Right ventricle myocardium inferior (tissue), 1 donor: ENCODE measurements around the gene PRKCA. TPM values are rescaled to one million over a fixed set of nuclear protein-coding genes. Genes with fewer than 3 reads are reported as not detected.
A peak's percentile ranks its signal among the peaks of the same experiment; 100 is the strongest.
"Not testable (repeated sequence)": the region's sequence is repeated elsewhere in the genome, so short reads cannot be mapped to it uniquely, and the experiment has no call there.

Source experiments
- ATAC-seq: fragments of 200-7000 bp; cut with Tn5 transposase; one replicate; pipeline ENCODE4 v1.9.1; 2020; ENCODE audit warnings: mild to moderate bottlenecking, moderate library complexity
- DNase-seq: peaks from one replicate; pipeline ENCODE4 v3.0.0; 2021; ENCODE audit errors: missing footprints
- intact Hi-C: fragments of 100-400 bp; cut with DNase I; formaldehyde crosslinking; loops from one replicate; pipeline ENCODE4 v1.11.0; 2022
- total RNA-seq: library from RNA; stranded (reverse); fragmentation: NEBNext Ultra II Directional; extraction: Animal tissue kit (Norgen Biotek cat#: 25700); gene quantifications from one replicate; pipeline ENCODE4 v1.2.1, GENCODE V29; 2021
- donor health status: DM: no; HTN: yes; CAD: no; lungs with severe emphysema.

The PRKCA gene
- total RNA-seq, 1 donor from 2014 or later = 6.9 TPM

DNA sequence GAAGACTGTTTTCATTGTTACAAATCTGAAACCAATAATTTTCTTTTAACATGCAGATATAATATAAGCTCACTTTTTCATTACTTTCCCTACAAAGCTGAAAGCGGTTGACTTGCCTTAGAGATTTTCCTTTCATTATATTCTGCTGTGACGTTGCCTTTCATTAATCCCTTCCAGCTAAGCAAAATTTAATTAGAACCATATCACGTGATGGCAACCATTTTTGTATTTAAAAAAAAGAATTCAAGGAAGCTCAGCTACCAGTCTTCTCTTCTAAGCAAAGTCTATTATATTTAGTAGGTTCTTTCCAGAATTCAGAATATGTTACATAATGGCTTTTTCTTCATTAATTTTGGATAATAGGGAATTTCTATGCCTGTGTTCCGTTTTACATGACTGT, 186.5 kb downstream of the PRKCA start:
- intact Hi-C loops = no loop called here
- DNase-seq (no peak), ATAC-seq (no peak)

GRCh38 chr17:66489576-66489975, 187.2 kb downstream of the PRKCA start:
- DNase-seq, ATAC-seq, intact Hi-C loops: not testable (repeated sequence)

- no peak for DNase-seq
- ATAC-seq = no peak
- intact Hi-C loops = no loop called here
These were observed 188.8 kb downstream of the PRKCA start for GRCh38 chr17:66491213-66491612.

- intact Hi-C loops = no loop called here
- ATAC-seq (no peak), DNase-seq (no peak)
These were observed 189.3 kb downstream of the PRKCA start for GRCh38 chr17:66491665-66492064.

DNA sequence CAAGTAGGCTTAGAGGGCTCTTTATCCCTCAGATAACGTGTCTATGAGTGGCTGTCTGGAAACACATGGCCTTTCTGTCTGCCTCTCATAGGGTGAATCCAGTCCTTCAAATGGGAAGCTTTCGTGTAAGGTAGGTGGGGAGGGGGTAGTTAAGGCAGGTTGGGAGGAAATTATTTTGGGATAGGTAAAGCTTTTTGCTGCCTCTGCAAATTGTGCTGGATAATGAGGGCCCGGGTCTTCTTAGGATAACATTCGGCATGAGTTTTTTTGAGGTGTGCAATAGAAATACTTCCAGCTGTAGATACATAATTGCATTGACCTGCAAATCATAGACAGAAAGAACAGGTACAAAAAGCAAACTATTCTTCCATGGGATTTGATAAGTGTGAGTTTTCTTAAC, 189.7 kb downstream of the PRKCA start:
- DNase-seq (no peak), ATAC-seq (no peak)
- intact Hi-C loops = no loop called here

- no peak for DNase-seq
- ATAC-seq = no peak
- intact Hi-C loops = no loop called here
These were observed 190.2 kb downstream of the PRKCA start for GRCh38 chr17:66492561-66493005.

- intact Hi-C loops = no loop called here
- DNase-seq = no peak
- no peak for ATAC-seq
These were observed 191.0 kb downstream of the PRKCA start for GRCh38 chr17:66493283-66494019.

- ATAC-seq (no peak), DNase-seq (no peak)
- intact Hi-C loops = no loop called here
These were observed 191.8 kb downstream of the PRKCA start for GRCh38 chr17:66494023-66494803.

DNA sequence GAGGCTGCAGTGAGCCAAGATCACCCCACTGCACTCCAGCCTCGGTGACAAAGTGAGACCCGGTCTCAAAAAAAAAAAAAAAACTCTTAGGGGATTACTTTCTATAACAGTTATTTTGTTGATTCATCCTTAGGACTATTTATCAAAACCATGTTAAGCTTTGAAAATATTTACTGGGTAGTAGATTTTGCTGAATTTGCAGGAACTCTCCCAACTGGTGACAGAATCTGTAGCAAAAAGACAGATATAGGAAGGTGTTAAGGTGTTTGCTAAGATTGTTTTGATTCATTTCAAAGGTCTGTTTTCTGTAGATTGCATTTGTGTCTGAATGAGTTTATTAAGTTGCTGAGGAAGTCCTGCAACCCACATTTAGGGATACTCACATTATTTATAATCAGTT, 192.6 kb downstream of the PRKCA start:
- no peak for DNase-seq
- ATAC-seq = no peak
- intact Hi-C loops = no loop called here

- ATAC-seq = no peak
- DNase-seq = no peak
- intact Hi-C loops = no loop called here
These were observed 193.9 kb downstream of the PRKCA start for GRCh38 chr17:66496306-66496705.

- DNase-seq = no peak
- no peak for ATAC-seq
- intact Hi-C loops = no loop called here
These were observed 196.2 kb downstream of the PRKCA start for GRCh38 chr17:66498580-66498979.

DNA sequence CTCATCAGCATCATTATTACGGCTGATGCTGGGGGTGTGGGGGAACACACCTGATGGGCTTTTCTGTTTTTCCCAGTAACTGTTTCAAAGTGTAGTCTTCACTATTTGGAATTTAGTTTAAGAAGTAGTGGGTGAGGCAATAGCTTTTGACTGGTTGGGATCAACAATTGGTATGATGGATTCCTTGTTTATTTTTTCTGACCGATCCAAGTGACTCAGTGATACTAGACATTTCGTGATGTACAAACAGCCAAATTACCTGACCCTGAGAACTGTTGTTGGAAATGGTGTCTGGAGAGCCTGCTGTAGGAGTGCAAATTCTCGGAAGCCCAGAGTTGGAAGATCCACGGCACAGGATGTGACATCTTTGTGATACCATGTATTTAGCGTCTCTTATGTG, 204.2 kb downstream of the PRKCA start:
- no peak for ATAC-seq
- no peak for DNase-seq
- intact Hi-C loops = no loop called here

DNA sequence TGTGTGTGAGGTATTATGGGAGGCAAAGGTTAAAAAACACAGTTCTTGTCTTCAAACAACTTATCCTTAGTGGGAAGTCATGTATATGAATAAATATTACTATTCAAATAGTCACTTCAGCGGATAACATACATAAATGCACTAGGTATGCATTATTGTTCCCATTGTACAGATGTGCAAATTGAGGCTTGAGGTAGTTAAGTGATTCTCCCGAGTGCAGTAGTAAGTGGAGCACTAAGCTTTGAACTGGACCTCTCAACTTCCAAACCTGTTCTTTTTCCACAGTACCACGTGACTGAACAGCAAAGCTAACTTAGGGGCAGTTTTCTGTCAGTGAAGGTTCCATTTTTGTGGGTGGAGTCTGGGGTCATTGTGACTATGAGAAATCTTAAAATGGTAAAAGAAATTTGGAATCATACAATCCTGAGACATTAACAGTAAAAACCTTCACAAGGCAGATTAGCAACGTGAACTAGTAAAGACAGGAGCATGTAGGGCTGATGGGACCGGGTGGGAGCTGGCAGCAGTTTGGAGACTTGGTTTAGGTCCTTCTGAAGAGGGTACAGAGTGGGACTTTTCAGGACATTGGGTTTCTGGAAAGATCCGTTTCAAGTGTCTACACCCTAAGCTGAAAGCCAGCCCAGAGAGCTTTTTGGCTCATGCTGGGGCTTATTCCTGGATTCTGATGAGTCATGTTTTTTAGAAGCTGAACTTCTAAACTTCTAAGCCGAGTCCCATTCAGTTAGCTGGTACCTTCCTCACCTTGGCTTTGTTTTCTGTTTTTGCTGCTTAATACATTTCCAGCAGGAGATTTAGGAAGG, 204.9 kb downstream of the PRKCA start:
- peak; percentile 56 for ATAC-seq

GRCh38 chr17:66507982-66508760, 205.8 kb downstream of the PRKCA start:
- intact Hi-C loops = no loop called here
- ATAC-seq (no peak), DNase-seq (no peak)

More for the DNA sequence above, 204.9 kb downstream of the PRKCA start:
- DNase-seq = no peak
- intact Hi-C loops = no loop called here

DNA sequence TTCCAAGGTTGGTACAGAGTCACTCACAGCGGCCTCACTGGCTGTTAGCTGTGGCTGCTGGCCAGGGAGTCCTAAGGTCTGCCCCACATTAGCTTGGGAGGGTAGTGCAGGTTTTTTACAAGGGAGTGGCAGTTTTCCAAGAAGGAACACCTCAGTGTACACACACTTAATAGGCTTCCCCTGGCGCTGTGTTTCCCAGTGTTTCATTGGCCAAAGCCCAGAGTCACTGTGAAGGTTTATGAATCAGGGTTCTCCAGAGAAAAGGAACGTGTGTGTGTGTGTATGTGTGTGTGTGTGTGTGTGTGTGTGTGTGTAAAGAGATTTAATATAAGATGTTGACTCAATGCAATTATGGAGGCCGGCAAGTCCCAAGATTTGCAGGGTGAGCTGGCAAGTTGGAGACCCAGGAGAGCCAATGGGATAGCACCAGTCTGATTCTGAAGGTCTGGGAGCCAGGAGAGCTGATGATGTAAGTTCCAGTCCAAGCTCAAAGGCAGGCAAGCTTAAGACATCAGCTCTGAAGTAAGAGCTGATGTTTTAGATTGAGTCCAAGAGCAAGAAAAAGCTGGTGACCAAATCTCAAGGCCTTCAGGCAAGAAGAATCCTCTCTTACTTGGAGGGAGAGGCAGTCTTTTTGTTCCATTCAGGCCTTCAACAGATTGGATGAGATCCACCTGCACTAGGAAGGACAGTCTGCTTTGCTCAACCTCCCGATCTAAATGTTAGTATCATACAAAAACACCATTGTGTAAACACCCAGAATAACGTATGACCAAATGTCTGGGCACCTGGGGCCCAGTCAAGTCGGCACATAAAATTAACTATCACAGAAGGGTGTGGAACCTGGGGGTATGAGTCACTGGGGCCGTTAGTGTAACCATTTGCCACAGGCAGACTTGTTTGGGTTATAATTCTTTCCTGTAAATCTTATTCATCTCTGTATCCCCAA, 206.8 kb downstream of the PRKCA start:
- no peak for DNase-seq
- peak; percentile 23 for ATAC-seq
- intact Hi-C loops = no loop called here

DNA sequence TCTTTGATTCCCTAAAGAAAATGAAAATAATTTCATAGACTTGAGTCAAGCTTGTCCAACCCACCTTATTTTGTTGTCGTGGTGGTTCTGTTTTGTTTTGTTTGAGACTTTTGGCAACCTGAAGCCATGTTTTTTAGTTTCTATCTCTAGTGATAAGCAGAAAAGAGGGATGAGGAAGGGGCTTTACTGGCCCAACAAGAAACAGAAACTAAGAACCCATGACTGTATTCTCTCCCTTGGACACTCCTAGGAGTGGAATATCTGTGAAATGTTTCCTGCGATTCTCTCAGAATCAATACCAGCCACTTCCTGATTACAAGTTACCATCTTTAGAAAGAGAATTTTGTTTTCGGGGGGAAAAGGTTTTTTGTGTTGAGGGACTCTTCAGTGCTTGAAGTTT, 207.5 kb downstream of the PRKCA start:
- no peak for ATAC-seq
- DNase-seq = no peak
- intact Hi-C loops = no loop called here

GRCh38 chr17:66511135-66511534, 208.7 kb downstream of the PRKCA start:
- no peak for ATAC-seq
- intact Hi-C loops = no loop called here
- no peak for DNase-seq
